GM18867 (cell line): ENCODE data around the gene BRSK2.

Source experiments
- ATAC-seq: cut with Tn5 transposase; IDR thresholded peaks from one replicate; pipeline ENCODE4 v1.9.1; 2021; ENCODE audit warnings: mild to moderate bottlenecking, moderate library complexity; ENCODE audit not compliant: unreplicated experiment

The BRSK2 gene

DNA sequence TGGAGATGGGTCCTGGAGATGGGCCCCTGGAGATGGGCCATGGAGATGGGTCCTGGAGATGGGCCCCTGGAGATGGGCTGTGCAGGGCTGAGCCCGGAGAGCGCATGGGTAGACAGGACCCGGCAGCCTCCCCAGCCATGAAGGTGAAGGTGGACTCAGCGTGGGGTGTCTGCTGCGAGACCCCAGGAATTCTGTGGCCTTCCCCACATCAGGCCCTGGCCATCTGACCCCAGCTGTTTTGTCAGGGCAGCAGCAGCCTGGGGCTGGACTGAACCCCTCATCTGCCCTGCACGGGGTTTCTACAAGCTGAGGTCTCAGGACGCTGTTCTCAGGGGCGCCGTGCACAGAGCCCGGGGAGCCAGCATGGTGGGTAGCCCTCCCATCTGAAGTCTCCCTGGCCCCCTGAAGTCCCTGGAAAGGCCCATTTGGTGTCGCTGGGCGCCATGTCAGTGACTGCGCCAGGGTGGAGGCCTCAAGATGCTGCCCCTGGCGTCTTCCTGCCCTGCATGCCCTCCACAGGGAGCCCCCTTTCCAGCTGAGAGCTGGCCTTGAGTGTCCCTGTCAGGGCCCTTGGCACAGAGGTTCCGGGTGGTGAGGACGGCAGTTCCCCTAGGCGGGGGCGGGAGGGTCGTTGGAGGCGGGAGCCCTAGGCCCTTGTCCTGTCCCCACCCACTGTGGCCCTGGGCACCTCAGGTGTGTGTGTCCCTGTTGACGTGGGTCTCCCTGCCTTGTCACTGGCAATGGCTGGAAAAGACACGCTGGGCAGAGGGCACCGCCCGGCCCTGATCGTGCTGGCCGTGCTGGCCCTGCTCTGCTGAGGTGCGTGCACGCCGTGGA is 5.4 kb downstream of the BRSK2 start:
- no peak for ATAC-seq

GRCh38 chr11:1395773-1396374 is 6.1 kb downstream of the BRSK2 start:
- ATAC-seq, result no peak

DNA sequence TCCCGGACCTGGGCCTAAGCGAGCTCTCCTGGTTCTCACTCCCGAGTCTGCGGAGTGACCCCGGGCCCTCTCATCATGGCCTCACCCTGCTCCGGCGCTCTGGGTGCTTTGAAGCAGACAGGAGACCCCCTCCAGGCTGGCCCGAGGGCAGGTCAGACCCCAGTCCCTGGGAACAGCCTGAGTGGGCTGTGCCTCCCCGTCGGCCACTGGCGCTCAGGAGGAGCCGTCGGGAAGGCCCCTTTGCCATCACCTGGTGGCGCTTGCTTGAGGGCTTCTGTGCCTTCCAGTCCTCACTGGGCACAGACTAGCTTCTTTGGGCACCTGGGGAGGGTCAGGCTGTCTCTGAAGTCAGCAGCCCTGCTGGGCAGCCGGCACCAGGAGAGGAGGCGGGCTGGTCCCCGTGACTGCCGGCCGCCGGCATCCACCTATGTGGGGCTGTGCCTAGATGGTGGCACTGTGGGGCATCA is 6.7 kb downstream of the BRSK2 start:
- ATAC-seq, result no peak

GRCh38 chr11:1397146-1397861 is 7.6 kb downstream of the BRSK2 start:
- no peak for ATAC-seq

- no peak for ATAC-seq
Observed at GRCh38 chr11:1397862-1398527, 8.3 kb downstream of the BRSK2 start.

DNA sequence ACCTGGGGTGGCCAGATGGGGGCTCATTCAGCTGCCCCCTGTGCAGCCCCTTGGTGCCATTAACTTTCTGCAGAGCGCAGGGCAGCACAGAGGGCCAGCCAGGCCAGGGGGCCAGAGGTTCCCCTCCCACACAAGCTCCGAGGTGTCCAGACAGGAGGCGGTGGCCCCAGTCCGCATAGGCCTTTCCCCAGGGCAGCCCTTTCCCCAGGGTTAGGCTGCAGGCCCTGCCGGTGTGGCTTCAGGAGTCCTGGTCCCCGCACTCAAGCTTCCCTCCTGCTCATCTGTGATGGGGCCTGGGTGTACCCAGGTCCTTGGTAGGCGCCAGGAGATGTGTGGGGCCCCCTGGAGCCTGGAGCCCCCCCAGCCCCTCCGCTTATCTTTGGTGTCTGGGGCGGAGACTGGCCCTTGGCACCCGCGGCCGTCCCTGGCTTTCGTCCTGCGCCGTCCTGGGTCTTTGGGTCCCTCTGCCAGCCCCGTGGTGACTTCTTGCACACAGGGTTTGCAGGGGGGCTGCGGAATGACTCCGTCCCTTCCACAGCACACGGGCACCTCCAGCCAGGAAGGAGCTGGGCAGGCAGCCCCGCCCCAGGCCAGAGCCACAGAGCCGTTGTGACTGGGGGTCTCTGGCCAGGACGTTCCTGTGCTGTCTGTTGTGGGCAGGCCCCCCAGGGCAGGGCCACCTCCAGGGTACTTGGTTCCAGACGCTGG is 8.9 kb downstream of the BRSK2 start:
- ATAC-seq, result no peak

- no peak for ATAC-seq
Observed at GRCh38 chr11:1399386-1400316, 9.9 kb downstream of the BRSK2 start.

DNA sequence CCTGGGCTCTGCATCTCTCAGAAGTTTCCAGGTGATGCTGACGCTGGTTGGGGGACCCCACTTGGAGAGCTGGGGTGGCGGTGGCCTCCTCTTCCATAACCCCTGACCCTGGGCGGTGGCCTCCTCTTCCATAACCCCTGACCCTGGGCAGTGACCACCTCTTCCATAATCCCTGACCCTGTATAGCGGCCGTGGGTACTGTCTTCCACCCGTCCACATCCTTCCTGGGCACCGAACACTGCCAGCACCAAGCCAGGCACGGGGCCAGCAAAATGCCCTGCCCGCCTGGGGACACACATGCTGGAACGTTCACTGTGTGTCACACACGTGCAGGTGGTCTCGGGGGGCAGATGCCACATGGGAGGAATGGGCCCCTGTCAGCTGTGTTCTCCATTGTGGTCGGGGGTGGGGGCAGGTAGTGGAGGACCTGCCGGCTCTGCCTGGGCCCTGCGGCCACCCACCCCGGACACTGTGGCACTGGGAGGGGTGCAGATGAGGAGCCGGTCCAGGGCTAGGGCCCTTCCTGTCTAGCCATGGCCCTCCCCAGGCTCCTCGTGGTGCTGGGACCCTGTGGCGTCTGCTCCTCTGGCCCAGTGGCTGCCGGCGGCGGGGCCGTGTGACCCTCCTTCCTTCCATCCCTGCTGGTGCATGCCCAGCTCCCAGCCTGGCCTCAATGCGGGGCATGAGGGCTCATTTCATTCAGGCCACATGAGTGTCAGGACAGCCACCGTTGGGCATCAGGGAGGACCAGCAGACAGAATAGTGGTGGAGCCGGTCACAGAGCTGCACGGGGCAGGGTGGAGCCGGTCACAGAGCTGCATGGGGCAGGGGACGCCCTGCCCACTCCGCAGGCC is 10.8 kb downstream of the BRSK2 start:
- ATAC-seq, result no peak

GRCh38 chr11:1401171-1401445 is 11.4 kb downstream of the BRSK2 start:
- ATAC-seq, result no peak

DNA sequence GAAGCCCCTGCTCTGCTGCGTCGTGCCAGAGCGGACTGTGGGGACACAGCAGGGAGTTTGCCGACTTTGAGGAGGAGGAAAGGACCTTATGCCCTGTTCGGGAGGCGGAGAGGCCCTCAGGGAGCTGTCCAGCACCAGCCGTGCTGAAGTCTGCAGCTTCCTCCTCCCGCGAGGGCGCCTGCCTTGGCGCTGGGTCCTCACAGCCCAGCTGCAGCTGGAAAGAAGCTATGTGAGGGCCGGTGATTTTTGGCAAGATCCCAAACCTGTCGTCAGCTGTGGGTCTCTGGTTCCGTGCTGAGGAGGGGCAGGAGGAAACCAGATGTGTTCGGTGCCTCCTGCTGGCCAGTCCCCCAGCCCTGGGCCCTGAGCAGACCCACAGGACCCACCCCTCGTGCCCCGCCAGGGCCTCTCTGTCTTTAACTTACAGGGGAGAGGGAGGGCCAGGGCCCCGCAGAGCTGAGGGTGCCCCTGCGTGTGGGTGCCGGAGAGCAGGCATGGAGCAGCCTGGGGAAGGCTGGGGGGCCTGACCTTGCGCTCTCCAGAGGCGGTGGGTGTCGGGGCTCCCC is 12.0 kb downstream of the BRSK2 start:
- ATAC-seq, result no peak

DNA sequence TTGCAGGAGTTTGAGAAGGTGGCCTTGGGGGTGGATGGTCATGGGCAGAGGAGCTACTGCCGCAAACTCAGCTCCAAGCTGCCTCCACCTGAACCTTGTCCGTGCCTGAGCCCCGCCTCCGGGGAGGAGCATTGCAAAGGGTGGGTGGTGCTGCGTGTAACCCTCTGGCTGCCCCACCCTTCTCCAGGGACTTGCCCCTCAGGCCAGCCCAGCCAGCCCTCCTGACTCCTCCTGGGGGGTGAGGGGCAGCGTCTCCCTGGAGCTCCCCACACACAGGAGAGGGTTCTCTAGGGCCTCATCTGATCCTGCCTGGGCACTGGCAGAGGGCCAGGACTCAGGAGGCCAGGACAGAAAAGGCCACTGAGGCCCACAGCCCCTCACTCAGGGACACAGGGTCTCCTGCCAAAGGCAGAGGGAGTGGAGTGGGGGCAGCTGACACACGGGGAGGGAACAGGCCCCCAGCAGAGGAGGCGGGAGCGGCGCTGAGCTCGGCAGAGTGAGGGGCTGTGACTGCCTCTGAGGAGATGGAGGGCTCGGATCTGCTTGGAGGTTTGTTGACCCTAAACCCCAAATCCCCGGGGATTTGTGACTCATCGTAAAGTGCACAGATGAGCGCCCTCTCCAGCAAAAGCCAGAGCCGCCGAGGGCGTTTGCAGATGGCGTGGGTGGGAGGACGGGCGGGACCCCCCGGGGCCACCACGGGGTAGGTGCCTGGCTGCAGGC is 12.8 kb downstream of the BRSK2 start:
- ATAC-seq, result no peak

- no peak for ATAC-seq
Observed at GRCh38 chr11:1403078-1403620, 13.4 kb downstream of the BRSK2 start.

GRCh38 chr11:1403721-1404460 is 14.2 kb downstream of the BRSK2 start:
- no peak for ATAC-seq

- ATAC-seq, result no peak
Observed at GRCh38 chr11:1404461-1405185, 14.9 kb downstream of the BRSK2 start.

- no peak for ATAC-seq
Observed at GRCh38 chr11:1405186-1406020, 15.7 kb downstream of the BRSK2 start.
